Erythroblast (primary cell): ENCODE results near the gene CYLD.

Experiments
- DNase-seq, 2 experiments: peaks; one replicate each; lab custom pipeline; 2025; lab: John Stamatoyannopoulos, UW
- GATA1 ChIP-seq: IDR thresholded peaks from 2 replicates; pipeline ENCODE4 v1.6.1; 2011; ENCODE audit warnings: low read depth, mild to moderate bottlenecking, control low read depth, low read length, moderate library complexity
- POLR2A ChIP-seq: IDR thresholded peaks from 2 replicates; pipeline ENCODE4 v1.6.1; 2011; ENCODE audit warnings: mild to moderate bottlenecking, low read length

Gene CYLD

DNA sequence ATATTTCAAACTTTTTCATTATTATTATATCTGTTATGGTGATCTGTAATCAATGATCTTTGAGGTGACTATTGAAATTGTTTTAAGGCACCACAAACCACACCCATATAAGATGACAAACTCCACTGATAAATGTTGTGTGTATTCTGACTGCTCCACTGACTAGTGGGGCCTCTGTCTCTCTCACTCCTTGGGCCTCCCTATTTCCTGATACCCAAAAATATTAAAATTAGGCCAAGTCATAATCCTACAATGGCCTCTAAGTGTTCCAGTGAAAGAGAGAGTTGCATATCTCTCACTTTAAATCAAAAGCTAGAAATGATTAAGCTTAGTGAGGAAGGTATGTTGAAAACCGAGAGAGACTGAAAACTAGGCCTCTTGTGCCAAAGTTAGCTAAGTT lies 23.4 kb downstream of the CYLD start:
- DNase-seq = no peak
- TF ChIP-seq POLR2A (no peak), GATA1 (no peak)

DNA sequence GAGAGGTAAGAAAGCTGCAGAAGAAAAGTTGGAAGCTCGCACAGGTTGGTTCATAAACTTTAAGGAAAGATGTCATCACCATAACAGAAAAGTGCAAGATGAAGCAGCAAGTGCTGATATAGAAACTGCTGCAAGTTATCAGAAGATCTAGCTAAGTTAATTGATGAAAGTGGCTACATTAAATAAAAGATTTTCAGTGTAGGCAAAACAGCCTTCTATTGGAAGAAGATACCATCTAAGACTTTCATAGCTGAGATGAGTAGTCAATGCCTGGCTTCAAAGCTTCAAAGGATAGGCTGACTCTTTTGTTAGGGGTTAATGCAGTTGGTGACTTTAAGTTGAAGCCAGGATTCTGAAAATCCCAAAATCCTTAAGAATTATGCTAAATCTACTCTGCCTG lies 24.0 kb downstream of the CYLD start:
- DNase-seq = no peak
- no peak for TF ChIP-seq GATA1
- TF ChIP-seq POLR2A = no peak

DNA sequence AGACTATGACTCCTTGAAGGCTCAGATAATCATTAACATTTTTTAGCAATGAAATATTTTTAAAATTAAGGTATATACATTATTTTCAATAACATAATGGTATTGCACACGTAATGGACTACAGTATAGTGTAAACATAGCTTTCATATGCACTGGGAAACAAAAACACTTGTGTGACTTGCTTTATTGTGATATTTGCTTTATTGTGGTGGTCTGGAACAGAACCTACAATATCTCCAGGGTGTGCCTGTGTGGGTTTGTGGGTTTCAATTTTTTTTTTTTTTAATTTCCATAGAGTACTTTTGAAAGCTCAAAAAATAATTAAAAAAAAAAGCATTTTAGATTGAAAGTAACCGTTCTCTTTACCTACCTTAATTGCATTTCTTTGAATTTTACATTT lies 25.3 kb downstream of the CYLD start:
- DNase-seq = no peak
- no peak for TF ChIP-seq POLR2A

DNA sequence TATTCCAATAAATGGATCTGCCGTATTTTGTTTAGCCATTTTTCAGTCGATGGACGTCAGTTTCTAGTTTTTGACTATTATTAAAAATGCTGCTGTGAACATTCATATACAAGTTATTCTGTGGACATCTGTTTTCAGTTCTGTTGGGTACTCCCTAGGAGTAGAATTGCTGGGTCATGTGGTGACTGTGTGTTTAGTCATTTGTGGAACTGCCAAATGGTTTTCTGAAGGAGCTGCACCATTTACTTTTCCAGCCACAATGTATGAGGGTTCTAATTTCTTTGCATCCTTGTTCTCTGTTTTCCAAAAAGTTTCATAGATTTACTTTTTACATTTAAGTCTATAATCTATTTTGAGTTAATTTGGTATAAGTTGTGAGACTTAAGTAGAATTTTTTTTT lies 29.5 kb downstream of the CYLD start:
- DNase-seq = peak in 1 of 2 experiments; percentile 46
- TF ChIP-seq GATA1 = no peak
- no peak for TF ChIP-seq POLR2A

DNA sequence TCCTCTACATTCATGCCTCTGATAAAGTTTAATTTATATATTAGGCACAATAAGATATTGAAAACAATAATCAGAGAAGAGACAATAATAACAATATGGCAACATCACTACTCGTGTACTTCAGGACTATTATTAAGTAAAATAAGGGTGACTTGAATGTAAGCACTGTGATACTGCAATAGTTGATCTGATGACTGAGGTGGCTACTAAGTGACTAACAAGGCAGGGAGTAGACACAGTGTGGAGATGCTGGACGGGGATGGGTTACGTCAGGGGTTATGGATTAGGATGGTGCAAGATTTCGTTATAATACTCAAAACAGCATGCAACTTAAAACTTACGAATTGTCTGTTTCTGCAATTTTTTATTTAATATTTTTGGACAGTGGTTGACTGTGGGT lies 32.5 kb downstream of the CYLD start:
- TF ChIP-seq POLR2A (no peak), GATA1 (no peak)
- no peak for DNase-seq

DNA sequence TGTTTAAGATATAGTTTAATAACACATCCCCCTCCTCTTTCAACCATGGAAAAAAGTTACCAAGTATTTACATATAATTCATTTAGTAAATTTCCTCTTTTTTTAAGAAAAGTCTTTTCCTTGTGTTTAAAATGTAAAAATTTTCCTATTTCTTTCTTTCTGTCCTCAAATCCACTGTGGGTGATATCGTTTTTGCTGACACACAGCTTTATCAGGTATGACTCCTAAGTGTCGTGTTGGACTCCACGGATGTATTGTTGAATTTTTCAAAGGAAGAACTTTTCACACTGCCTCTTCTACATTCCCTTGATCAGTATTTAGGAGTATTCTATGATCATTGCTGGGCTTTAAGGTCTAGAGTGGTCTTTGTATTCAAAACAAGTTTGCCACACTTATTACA lies 33.1 kb downstream of the CYLD start:
- DNase-seq = no peak
- no peak for TF ChIP-seq POLR2A
- TF ChIP-seq GATA1 = no peak

DNA sequence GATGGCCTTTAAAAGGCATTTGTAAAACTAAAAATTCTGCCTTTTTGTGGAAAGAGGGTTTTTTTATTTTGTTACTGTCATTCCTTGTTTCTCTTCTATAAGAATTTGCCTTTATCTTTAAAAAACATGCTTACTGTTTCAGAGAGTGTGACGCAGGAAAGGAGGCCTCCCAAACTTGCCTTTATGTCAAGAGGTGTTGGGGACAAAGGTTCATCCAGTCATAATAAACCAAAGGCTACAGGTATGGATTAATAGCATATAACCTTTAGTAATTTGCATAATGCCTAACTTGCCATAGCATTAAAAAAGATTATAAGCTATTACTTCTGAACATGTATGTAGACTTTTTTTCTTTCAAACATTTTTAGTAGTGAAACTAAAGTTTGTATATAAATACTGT lies 34.2 kb downstream of the CYLD start:
- DNase-seq = no peak
- TF ChIP-seq GATA1 (no peak), POLR2A (no peak)

DNA sequence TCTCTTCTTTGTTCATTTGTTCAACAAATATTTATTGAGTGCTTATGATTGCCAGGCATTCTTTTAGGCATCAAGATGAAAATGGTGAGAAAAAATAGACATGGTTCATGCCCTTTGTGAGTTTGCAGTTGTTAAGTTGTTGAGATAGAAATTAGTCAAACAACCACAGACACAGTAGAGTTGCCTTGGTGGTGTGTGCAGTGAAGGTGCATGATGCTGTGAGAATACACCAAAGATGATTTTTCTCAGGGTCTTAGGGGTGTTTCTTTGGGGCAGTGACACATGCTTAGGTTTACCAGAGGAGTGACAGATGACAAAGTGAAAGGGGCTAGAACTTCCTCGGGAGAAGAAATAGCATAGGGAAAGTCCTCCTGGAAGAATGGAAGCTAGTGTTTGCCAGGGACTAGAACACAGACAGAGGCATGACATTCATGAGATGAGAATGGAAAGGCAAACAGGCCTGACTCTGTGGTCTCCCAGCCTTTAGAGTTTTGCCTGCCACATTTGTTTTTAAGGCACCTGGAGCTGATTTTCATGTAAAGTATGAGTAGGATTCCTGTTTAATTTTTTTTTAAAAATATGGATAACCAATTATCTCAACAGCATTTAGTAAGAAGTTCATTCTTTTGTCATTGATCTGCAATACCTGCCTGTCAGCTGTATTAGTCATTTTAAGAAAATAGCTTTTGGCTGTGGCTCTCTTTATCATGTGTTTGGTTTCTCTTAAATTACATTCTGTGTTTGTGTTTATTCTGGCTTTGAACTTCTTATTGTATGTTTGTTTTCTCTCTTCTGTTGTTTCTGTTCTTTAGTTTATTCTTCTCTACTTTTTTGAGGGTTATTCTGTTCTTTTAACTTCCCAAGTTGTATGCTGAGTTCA lies 36.6 kb downstream of the CYLD start:
- TF ChIP-seq POLR2A = no peak

DNA sequence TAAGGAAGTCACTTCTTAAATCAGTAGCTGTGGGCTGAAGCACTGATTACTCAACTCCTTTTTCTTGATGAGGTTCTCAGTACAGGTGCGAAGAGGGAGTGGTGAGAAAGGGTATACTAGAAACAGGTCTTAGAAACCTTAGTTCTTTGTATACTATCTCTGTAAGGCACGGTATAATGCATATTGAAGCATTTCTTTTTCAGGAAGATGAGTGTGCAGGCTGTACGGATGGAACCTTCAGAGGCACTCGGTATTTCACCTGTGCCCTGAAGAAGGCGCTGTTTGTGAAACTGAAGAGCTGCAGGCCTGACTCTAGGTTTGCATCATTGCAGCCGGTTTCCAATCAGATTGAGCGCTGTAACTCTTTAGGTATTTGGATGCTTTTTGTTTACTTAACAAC lies 39.2 kb downstream of the CYLD start:
- no peak for TF ChIP-seq POLR2A
- TF ChIP-seq GATA1 = no peak
- DNase-seq = peak; percentile 3 to 14

More for the DNA sequence above, 36.6 kb downstream of the CYLD start:
- no peak for DNase-seq

DNA sequence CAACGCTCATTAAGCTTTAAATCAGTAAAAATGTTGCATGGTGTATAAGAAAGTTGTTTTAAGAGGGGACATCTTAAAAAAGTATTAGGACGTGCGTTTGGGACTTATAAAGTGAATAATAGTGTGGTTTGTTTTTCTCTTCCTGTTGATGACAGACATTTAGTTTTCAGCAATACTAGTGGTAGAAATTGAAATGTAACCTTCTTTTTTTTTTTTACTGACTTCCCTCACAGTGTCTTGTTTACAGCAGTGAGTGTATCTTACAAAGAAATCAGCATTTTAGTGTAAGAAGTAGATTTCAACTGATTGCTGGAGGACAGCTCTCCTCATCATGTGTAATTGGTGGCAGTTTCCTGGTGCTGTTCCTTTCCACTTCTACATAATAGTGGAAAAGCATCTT lies 39.6 kb downstream of the CYLD start:
- TF ChIP-seq GATA1 (no peak), POLR2A (no peak)
- DNase-seq = no peak

DNA sequence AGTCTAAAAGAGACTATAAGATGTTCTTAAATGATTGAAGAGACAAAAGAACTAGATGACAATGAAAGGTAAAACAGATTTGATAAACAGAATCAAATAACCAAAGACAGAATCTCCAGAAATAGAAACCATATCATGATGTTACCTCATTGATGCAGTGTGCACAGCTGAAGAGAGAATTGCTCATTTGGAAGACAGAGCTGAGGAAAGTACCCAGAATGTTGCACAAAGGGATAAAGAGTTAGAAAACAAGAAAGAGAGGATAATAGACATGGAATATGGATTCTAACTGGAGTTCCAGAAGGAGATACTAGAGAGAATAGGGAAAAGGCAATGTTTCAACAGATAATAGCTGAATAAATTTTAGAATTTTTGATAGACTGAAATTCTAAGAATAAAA lies 47.9 kb downstream of the CYLD start:
- no peak for DNase-seq
- TF ChIP-seq POLR2A = no peak
- no peak for TF ChIP-seq GATA1

DNA sequence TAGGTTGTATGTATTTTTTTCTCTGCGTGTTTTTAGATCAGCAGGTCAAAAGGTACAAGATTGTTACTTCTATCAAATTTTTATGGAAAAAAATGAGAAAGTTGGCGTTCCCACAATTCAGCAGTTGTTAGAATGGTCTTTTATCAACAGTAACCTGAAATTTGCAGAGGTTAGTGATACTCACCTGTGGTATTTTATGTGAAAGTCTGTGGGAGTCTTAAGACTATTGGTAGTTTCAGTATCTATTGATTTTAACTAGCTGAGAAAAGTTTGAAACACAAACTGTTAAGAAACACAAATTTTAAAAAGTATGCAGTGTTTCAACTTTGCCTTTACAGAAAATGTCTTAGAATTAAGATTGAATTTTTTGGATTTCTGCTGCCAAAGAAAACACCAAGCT lies 49.6 kb downstream of the CYLD start:
- DNase-seq = no peak
- no peak for TF ChIP-seq POLR2A

DNA sequence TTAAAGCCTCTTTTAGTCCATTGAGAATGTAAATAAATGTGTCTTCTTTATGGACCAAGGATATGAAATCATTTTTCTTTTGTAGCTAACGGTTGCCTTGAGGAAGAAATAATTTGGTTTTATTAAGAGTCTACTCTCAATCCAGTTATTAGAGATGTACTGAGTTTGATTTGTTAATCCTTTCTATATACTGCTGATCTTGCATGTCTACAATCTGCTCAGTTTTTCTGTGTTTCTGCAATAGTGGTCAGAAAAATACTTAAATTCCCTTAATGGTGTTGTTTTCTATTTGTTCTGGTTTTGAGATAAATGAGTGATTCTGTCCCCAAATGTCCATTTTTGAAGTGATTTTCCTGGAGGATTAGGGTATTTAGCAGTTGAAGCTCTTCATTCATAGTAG lies 54.9 kb downstream of the CYLD start:
- no peak for DNase-seq
- no peak for TF ChIP-seq GATA1

DNA sequence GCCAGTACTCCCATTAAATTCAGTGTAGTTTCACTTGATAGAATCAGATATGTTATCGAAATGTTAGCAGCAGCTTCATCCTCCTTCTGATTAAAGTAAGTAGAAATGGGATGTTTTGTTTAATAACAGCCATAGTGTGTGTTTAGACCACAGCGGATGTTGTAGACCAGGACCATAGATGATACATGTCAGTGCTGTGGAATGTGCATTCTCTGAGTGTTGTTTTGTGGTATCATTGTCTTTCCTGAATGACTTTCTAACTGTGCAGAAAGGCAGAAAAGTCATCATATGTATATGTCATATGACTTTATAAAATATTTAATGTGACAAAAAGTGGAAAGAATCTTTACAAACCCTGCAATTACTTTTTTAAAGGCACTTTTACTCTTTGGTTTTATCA lies 55.6 kb downstream of the CYLD start:
- no peak for DNase-seq
- TF ChIP-seq POLR2A (no peak), GATA1 (no peak)

DNA sequence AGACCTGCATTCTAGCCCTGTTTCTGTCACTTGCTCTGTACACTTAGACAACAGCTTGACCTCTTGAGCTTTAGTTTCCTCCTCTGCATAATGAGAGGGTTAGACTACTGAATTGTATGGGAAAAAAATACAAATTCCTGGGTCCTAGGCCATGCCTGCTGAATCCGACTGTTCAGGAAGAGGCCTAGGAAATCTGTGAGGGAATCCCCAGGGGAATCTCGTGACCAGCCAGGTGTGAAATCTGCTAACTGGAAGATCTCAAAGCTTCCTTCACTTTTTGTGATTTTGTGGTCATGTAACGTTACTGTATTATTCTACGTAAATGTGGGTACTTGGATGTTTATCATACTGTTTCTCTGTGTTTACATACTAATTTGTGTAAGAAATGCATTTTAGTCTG lies 58.2 kb downstream of the CYLD start:
- TF ChIP-seq POLR2A (no peak), GATA1 (no peak)

DNA sequence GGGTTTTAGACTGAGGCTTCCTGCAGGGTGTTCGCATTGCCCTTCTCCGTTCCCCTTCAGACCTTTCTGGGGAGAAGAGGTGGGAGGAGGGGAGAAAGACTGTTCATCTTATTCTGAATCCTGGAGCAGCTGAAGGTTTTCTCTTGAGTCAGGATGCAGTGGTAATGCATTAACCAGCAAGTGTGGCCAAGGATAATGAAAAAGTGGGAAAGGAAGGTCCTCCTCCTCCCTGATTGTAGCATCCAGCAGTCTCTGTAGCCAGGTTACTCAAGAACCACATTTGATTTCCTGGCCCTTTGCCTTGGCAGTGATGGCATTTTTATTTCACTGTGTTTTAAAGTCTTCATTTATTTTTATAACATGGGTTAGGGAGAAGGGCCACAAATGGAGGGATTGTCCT lies 59.1 kb downstream of the CYLD start:
- TF ChIP-seq POLR2A (no peak), GATA1 (no peak)
- no peak for DNase-seq

More for the DNA sequence above, 58.2 kb downstream of the CYLD start:
- DNase-seq = no peak
